NCI-H187 (cell line): ENCODE results near the gene SERPINE3.

ENCODE experiments used
- DNase-seq, 2 experiments: peaks; one replicate each; lab custom pipeline; 2025; lab: John Stamatoyannopoulos, UW

Gene SERPINE3

GRCh38 chr13:51339354-51339753 lies at the start of gene SERPINE3:
Gene SERPINE3, plus strand, starts transcription at chr13:51339691. Its CDS starts 1,401 bp downstream, at chr13:51341092.
- DNase-seq = no peak

- DNase-seq = no peak
Measured at GRCh38 chr13:51291341-51291740, 48.1 kb upstream of the SERPINE3 start.

- no peak for DNase-seq
Measured at GRCh38 chr13:51292000-51292565, 47.4 kb upstream of the SERPINE3 start.

GRCh38 chr13:51297556-51297955 lies 41.9 kb upstream of the SERPINE3 start:
- DNase-seq = no peak

- DNase-seq = no peak
Measured at GRCh38 chr13:51298812-51299211, 40.7 kb upstream of the SERPINE3 start.

- no peak for DNase-seq
Measured at GRCh38 chr13:51303063-51303552, 36.4 kb upstream of the SERPINE3 start.

GRCh38 chr13:51303882-51304281 lies 35.6 kb upstream of the SERPINE3 start:
- DNase-seq = no peak

GRCh38 chr13:51305271-51305967 lies 34.1 kb upstream of the SERPINE3 start:
- no peak for DNase-seq

GRCh38 chr13:51308781-51309180 lies 30.7 kb upstream of the SERPINE3 start:
- no peak for DNase-seq

GRCh38 chr13:51311231-51311630 lies 28.3 kb upstream of the SERPINE3 start:
- no peak for DNase-seq

- DNase-seq = no peak
Measured at GRCh38 chr13:51311957-51312520, 27.5 kb upstream of the SERPINE3 start.

GRCh38 chr13:51313619-51314018 lies 25.9 kb upstream of the SERPINE3 start:
- DNase-seq = no peak

GRCh38 chr13:51317262-51317661 lies 22.2 kb upstream of the SERPINE3 start:
- no peak for DNase-seq

- DNase-seq = no peak
Measured at GRCh38 chr13:51318015-51318414, 21.5 kb upstream of the SERPINE3 start.

- no peak for DNase-seq
Measured at GRCh38 chr13:51318876-51319275, 20.6 kb upstream of the SERPINE3 start.

- no peak for DNase-seq
Measured at GRCh38 chr13:51321836-51322235, 17.7 kb upstream of the SERPINE3 start.

- DNase-seq = no peak
Measured at GRCh38 chr13:51322826-51323225, 16.7 kb upstream of the SERPINE3 start.

GRCh38 chr13:51323824-51324511 lies 15.5 kb upstream of the SERPINE3 start:
- no peak for DNase-seq

- DNase-seq = no peak
Measured at GRCh38 chr13:51324714-51325420, 14.6 kb upstream of the SERPINE3 start.

GRCh38 chr13:51325837-51326236 lies 13.7 kb upstream of the SERPINE3 start:
- no peak for DNase-seq

- DNase-seq = no peak
Measured at GRCh38 chr13:51326777-51327176, 12.7 kb upstream of the SERPINE3 start.

GRCh38 chr13:51327961-51328360 lies 11.5 kb upstream of the SERPINE3 start:
- no peak for DNase-seq
